DMS 273 (cell line): ENCODE data around the gene GALNT18.
A peak's percentile ranks its signal among the peaks of the same experiment; 100 is the strongest.

ENCODE experiments used
- DNase-seq: peaks from one replicate; lab custom pipeline; 2025; ENCODE audit not compliant: unreplicated experiment; lab: John Stamatoyannopoulos, UW

Gene GALNT18

DNA sequence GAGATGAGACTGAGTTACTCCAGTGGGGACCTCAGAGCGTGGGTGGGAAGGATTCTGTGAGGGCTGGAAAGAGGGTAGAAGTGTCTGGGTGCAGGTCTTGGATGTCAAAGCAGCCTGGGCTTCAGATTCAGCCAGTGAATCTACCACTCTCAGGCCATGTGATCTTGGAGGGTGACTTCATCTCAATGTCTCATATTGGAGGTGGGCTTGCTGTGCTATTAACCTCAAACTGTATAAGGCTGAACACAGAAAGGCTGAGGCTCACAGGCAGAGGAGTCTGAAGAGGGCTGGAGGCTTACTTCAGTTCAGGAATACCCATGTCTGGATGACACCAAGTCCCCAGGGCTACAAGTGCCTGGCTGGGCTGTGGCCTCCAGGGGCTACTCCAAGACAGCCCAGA, 332.1 kb downstream of the GALNT18 start:
- no peak for DNase-seq

DNA sequence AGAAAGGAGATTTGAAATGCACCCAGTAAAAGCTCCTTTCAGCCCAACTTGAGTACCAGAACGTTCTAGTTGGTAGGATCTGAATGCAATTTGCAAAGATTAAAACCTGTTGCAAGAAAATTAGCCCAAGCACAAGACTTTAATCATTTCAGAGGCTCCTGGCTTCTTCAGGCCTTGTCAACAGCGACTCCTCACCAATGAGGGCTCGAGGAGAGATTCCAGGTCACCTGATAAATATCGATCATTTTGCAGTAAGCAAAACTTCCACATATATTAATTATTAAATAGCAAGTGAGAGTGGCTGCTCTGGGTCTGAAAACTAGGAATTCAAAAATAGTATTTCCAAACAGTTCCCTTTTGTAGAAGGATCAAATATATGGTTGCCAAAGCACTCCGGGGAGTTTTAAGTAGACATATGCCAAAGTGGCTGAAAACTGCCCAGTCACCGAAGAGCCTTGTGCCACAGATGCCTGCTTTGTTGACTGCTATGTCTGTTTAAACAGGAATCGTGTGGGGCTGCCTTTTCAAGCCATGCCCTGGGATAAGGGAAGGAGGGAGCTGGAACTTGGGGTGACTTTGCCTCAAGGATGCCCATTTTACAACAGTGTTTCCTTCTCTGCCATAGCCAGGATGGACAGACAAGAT, 332.7 kb downstream of the GALNT18 start:
- no peak for DNase-seq

DNA sequence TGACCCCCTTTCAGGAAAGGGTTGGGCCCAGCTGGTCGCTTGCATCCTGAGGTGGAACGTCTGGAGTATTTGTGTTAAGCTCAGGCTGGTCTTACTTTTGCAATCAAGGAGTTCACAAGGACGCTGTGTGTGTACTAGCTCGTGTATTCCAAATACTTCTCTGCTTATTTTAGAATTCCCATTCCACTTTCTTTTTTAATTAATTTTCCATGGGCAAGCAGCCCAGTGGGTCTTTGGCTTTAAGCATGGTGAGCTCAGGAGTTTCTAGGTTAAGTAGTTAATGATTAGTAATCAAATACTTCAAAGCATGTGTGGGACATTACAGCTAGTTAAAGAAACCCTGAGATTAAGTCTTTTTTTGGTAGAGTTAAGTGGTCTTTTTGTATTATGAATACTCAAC, 337.3 kb downstream of the GALNT18 start:
- DNase-seq: no peak

DNA sequence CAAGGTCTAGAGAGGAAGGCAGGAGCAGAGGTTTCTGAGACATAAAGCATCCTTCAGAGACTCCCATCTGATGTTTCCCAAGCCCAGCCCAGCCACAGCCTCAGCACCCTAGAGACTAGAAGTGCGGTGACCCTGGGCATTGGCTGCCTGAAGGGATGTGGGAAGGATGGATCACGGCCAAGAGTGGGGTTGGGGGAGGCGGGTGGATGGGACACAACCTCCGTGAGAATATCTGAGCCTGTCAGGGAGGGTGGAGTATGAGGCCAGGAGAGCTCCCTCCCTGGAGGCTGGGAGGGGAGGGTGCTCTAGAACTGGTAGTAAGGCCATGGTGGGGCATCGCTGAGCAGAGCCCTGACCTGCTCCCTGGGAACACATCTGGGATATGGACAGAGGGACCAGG, 340.2 kb downstream of the GALNT18 start:
- no peak for DNase-seq

DNA sequence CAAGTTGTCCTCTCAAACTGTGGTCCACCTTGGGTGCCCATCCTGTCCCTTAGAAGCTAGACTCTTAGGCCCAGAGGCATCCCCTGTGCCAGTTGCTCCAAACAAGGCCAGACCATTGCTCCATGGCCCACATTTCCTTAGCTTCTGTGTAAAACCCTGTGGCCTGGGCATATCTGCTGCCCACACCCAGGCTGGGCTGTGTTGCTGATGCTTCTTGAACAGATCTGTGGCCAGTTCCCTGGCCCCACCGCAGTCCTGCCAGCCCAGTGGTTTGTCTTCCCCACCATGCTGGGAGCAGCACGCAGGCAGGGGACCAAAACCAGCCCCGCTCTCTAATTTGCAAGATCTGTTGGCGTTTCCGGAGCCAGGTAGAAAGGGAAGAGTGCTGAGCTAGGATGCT, 341.0 kb downstream of the GALNT18 start:
- no peak for DNase-seq

DNA sequence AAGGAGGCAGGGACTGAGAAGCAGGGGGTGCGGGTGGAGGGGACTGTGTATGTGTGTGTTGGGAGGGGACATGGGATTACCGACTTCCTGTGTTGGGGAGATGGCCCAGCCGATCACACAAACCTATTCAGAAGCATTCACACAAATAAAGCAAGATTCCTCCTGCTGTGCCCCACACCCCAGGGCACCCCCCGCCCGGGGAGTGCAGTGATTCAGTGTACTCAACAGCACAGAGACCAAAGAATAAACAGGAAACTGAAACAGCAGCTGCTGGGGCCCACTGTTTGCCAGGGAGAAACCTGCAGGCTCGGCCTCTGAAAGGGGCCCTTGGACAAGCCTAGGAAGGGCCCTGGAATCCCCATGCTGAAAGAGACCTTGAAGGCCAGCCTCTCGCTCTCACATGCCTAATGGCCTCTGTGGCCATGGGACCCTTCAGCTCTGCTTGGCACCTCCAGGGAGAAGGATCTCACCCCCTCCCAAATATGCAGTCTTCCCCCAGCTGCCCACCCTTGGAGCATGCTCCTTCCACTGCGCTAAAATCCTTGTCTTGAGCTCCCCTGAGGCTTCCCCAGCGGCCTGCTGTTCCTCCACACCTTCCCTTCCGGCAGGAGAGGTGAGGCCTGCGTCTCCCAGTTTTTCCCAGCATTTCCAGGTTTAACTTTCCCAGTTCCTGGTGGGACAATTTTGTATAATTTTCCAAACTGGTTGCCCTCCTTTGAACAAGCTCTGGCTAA, 341.7 kb downstream of the GALNT18 start:
- DNase-seq: no peak

DNA sequence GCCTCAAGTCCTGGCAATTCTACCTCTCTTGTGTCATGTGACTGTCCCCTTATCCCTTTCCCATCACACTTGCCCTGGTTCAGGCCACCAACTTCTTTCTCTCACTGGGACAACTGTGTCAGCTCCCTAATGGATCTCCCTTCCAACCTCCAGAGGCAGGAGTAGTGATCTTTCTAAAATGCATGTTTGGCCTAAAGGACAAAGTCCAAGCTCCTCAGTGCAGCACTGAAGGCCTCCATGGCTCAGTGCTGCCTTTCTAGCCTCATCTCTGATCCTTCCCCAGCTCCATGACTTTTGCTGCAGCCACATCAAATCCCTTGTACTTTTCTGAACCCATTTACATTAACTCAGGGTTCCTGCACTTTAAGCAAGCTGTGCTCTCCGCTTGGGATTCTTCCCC, 349.6 kb downstream of the GALNT18 start:
- no peak for DNase-seq

DNA sequence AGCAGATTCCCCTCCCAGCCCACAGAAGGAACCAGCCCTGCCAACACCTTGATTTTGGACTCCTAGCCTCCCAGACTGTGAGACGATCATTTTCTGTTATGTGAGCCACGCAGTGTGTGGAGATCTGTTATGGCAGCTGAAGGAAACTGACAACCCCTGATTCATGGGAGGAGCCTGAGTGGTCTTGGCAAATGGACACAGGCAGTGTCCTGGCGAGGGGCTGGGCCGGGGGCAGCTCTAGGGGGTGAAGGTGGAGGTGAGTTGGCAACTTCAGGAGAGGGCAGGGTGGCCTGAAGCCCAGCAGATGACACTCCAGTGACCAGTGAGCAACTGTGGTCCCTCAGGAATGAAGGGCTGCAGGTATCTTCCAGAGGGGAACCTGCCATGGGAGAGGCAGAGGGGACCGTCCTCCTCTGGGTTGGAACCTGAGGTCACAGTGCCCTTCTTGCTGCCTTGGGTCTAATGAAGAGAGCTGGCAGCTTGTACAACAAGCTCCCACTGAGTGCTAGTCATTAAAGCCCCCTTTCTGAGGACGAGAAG, 351.5 kb downstream of the GALNT18 start:
- no peak for DNase-seq

DNA sequence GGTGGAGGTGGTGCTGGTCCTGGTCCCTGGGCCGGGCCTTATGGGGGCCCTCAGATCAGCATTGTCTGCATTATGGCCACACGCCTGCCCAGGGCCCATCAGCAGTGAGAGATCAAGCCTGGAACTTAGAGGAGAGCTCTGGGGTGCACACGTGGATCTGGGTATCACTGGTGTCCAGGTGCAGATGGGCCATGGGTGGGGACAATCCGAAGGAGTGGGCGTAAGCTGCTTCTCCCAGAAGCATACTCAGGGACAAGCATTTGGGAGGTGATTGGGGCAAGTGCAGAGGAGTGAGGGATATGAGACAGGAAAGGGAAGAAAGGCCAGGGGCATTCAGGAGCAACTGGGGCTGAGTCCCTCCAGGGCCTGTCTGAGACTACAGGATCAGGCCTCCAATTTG, 353.1 kb downstream of the GALNT18 start:
- no peak for DNase-seq

DNA sequence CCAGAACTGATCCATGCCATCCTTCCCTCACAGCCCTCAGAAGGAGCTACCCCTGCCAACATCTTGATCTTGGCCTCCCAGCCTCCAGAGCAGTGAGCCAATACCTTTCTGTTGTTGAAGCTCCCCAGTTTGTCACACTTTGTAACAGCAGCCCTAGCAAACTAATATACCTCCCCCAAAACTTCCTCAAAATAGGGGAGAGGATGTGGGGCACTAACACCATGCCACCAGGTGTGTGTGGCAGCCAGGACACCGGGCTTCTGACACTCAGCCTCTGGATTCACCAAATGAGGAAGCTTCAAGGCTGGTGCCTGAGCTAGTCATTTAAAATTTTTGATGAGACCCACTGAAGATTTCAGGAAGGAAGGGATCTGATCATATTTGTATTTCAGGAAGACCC, 353.7 kb downstream of the GALNT18 start:
- no peak for DNase-seq

DNA sequence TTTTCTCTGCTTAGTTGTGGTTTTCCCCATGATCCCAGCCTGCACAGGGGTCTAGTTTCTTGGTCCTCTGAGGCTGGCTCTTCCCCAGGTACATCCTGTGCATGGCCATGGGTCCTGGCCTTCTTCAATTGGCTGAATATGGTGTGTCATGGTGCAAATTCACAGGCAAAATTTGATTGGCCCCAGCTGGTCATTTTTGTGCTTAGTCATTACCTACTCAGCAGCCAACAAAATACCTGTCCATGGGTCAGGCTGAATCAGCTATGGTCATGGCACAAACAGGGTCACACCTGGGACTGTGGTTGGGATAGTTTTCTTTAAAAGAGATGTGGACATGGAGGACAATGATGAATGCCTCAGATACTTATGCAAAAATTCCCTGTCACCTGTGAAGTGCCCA, 354.5 kb downstream of the GALNT18 start:
- no peak for DNase-seq

DNA sequence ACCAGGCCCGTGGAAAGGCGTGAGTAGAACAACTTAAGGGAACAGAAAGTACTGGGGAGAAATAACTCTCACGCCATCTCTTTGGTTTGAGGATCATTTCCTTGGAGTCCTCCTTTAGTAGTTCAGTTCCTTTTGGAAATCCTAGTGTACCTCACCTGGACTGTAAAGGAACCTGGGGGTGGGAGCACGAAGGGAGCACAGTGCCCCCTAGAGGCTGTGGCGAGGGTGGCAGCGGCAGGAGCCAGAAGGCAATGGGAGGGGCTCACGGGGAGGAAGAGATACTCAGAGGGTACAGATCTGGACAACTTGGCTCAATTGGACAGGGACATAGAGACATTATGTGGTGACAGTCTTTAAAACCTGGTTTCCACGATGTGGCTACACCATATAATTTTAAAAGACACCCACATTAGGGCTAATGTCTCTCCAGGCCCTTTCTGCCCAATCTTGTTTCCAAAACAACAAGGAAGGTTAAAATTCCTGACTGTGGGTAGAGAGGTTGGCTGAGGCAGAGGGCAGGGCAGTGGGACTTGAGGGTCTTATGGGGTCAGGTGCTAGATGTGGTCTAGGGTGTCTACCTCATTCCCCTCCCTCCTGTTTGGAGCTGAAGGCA, 355.7 kb downstream of the GALNT18 start:
- peak; percentile 62 for DNase-seq

DNA sequence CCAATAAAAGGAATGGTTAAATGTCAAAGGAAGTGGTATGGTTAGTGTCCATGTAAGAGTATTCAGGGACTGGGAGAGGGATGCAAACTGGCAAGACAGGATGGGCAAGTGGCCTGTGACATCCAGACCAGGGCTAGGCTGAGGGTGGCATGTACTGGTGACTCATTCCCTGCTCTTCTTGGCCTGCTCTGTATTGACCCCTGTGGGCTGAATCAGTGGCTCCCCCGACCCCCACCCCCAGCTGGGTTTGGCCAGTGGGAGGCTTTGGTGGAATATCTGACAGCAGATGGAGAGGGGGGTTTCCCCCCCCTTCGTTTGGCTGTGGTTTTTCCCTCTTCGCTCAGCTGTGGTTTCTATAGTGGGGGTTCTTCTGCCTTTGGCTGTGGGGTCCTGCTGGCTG, 356.5 kb downstream of the GALNT18 start:
- DNase-seq: no peak

DNA sequence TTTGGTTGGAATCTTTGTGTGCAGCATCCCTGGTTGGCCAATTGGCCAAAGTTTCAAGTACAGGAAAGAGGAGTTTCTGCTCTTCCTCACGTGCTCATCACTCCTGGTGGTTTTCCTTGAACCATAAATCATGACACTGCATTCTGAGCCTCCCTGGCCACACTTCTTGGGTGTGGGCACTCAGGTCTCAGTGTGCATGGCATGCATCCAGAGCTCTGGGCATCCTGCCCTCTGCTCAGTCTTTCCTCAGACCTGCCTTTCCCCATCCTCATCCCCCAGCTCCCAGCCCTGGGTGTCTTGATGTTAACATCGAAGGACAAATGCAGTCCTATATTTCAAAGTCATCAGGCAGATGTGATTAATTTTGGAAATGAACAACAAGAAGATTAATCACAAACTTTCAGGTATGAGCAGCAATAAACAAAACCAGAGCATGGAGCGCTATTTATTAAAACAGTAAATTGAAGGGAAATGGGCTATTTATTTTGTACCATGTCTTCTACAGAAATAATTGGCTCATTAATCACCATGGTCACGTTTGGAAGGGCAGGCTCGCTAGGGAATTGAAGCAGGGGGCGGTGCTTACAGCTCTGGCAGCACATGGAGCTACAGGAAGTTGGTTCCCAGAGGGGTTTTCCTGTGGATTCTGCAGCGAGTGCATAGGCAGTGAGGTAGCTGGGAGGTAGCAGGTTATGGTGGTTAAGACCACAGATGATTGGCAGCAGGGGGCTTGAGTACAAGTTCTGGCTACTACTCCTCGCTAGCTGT, 358.4 kb downstream of the GALNT18 start:
- peak; percentile 31 for DNase-seq

DNA sequence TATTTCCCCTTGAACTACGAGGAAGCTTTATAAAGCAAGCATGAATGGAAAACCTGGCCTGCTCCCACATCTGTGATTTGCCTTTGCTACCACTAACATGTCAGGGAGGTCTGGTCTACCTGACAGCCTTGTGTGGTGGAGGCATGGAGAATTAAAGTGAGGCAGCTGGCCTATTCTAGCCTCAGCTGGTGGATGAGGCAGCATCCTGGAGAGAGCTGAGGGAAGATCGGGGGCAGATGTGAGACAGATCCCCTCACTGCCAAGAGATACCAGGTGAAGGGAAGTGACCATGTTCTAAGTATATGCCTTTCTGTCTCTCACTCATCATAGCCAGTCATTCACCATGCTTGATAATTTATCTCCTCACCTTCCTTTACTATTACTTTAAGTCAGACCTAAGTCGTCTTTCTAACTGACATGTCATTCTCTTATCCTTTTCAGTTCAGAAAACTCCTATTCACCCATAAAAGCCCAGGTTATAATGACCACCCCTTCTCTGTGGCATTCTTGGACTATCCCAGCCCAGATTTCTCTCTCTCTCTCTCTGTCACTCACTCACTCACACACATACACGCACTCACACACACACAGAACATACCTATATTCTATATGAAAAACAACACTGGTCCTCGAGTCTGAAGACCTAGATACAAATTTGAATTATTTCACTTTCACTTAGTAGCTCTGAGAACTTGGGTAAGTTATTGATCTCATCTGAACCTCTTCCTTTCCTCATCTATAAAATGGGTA, 359.5 kb downstream of the GALNT18 start:
- no peak for DNase-seq

DNA sequence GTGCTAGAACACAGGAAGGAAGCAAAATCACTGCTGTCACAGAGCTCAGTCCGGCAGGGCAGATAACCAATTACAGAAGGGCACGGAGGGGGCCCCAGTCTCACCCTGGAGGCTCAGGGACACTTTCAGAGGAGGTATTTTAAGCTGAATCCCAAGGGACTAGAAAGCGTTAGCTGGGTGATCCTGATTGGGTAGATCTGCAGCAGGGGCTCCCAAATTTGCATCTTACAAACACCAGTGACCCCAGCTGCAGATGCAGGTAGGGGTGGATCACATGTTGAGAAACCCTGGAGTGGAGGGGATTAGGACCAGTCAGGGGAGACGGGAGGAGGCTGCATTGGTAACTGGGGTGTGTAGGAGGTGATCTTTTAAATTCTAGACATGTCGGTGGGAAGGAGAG, 360.2 kb downstream of the GALNT18 start:
- DNase-seq: no peak

DNA sequence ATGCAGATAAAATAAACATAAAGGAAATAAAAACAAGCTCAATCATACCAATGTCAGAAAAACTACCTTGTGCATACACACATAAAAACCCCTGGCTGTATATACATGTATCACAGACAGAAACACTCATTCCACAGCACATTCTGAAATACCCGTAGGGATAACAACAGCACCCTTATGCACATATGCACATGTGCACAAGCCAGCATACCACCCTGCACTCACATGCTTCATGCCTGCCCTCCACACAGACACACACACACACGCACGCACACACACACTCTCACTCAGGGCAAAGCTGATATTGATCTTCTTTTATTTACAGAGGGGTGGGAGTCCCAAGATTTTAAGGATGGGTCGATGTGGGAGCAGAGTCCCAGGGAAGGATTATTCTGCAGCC, 360.9 kb downstream of the GALNT18 start:
- DNase-seq: no peak

DNA sequence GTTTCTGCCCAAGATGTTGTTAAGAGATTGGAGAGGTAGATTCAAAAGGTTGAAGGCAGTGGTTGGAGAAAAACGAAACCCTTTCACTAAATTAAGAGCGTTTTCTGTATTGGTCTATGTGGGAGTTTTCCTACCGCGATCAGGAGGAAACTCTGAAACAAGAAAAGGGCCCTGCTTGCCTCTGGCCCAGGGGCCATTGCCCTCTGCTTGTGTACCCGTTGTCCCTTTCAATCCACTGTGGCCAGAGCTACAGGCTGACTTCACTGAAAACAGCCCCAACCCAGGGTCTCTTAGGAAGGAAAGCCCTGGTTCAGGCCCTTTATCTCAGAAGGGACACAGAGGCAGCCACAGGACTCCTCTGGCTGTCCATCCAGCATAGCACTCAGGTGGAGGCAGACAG, 367.8 kb downstream of the GALNT18 start:
- no peak for DNase-seq

DNA sequence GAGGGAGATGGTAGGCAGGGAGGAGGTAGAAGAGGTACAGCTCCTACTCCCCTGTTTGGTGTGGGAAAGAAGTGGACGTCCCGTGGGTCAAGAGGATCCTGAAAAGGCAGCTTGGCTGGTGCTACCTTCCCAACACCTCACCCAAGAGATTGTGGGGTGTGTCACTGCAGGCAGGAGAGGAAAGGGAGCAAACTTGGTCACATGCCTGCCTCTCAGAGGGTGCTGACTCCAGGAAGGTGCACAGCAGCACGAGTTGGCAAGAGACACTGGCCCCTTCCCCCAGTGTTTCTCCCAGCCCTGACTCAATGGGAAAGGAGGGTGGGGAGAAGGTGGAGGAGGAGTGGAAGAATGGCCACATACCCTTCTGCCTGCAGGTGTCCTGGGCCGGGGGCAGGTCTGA, 368.3 kb downstream of the GALNT18 start:
- no peak for DNase-seq

DNA sequence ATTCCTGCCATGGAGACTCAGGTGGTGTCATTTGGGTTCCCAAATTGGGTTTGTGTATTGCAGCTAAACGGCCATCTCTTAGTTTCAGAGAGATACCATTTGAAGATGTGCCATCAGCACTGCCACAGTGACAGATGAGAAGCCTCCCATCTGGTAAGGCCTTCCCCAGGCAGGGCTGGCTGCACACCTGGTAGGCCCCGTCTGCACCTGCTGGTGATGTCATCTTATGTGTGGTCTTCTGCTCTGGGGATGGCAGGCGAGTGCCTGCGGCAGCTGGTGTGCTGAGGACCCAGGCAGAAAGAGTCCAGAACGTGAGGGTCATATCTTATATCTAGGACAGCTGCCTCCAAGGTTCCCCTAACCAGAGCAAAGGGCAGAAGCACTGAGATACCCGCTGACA, 369.4 kb downstream of the GALNT18 start:
- DNase-seq: no peak
